GM21825 (cell line): Measurements from ENCODE around the gene MYADML2.

Experiments used
- ATAC-seq: cut with Tn5 transposase; IDR thresholded peaks from one replicate; pipeline ENCODE4 v1.9.1; 2021; ENCODE audit warnings: mild to moderate bottlenecking, moderate library complexity; ENCODE audit not compliant: unreplicated experiment

The MYADML2 gene

GRCh38 chr17:81901167-81902022 is 45.6 kb downstream of the MYADML2 start:
- ATAC-seq: no peak

- ATAC-seq: no peak
These were observed 46.7 kb downstream of the MYADML2 start for GRCh38 chr17:81900181-81900820.

DNA sequence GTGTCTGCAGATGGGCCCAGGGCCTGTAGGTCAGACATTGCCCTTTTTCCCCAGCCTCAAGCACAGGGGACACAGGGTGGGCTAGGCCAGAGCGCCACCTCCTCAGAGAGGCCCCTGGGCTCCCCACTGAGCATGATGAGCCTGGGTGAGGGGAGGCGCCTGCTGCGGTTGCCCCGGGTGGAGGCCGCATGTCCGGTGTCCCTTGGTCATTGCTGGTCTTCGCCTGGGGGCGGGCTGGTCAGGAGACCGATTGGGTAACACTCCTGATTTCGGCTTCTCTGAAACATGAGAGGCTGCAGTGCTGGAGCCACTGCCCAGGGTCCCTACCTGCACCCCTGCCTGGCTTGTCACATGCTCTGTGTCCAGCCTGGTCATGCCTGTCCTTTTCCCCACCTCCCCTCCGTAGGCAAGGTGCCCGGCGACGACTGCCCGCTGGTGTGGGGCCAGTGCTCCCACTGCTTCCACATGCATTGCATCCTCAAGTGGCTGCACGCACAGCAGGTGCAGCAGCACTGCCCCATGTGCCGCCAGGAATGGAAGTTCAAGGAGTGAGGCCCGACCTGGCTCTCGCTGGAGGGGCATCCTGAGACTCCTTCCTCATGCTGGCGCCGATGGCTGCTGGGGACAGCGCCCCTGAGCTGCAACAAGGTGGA is 47.4 kb downstream of the MYADML2 start:
- ATAC-seq: no peak

- ATAC-seq: no peak
These were observed 48.1 kb downstream of the MYADML2 start for GRCh38 chr17:81898885-81899284.

- ATAC-seq: no peak
These were observed 48.8 kb downstream of the MYADML2 start for GRCh38 chr17:81898029-81898866.

- no peak for ATAC-seq
These were observed 51.6 kb downstream of the MYADML2 start for GRCh38 chr17:81895400-81895799.

- ATAC-seq: no peak
These were observed 55.8 kb downstream of the MYADML2 start for GRCh38 chr17:81891303-81891552.

- no peak for ATAC-seq
These were observed 56.4 kb downstream of the MYADML2 start for GRCh38 chr17:81890447-81891302.
